A549 (cell line): ENCODE data around the gene SOX5. TPM values are rescaled to one million over a fixed set of nuclear protein-coding genes. Genes with fewer than 3 reads are reported as not detected.

Source experiments
- polyA plus RNA-seq, 4 experiments: library from polyadenylated mRNA; depleted of rRNA in 3 of 4; stranded (reverse); fragments of >200 nt; fragmentation: RNase III in 1 of 4; extraction: RNeasy Plus Mini Kit Qiagen cat#74134 plus additional on column Dnase treatment in 1 of 4; gene quantifications; 2 replicates in 3 of 4; 3 replicates in 1 of 4; pipeline ENCODE4 v1.2.3, GENCODE V29; 2011 to 2017
- TF ChIP-seq, protein P1 (sequence below): IDR thresholded peaks from 2 replicates; pipeline ENCODE4 v1.6.1; 2012

Gene SOX5
- polyA plus RNA-seq, 2 of the 4 experiments (the other 2 are of a cell fraction), result not detected

DNA sequence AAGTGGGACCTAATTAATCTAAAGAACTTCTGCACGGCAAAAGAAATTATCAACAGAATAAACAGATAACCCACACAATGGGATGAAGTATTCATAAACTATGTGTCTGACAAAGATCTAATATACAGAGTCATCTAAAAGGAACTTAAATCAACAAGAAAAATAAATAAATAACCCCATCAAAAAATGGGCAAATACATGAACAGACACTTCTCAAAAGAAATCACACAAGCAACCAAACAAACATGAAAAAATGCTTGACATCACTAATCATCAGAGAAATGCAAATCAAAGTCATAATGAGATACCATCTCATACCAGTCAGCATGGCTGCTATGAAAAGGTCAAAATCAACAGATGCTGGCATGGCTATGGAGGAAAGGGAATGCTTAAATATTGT lies 466.9 kb downstream of the SOX5 start (continued):
- TF ChIP-seq, protein P1, sequence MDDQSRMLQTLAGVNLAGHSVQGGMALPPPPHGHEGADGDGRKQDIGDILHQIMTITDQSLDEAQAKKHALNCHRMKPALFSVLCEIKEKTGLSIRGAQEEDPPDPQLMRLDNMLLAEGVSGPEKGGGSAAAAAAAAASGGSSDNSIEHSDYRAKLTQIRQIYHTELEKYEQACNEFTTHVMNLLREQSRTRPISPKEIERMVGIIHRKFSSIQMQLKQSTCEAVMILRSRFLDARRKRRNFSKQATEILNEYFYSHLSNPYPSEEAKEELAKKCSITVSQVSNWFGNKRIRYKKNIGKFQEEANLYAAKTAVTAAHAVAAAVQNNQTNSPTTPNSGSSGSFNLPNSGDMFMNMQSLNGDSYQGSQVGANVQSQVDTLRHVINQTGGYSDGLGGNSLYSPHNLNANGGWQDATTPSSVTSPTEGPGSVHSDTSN, result no peak
